B cell (primary cell): ENCODE measurements around the gene FBXL2. TPM values are rescaled to one million over a fixed set of nuclear protein-coding genes. Genes with fewer than 3 reads are reported as not detected.
"Not testable (repeated sequence)": the region's sequence is repeated elsewhere in the genome, so short reads cannot be mapped to it uniquely, and the experiment has no call there.

Experiments
- ATAC-seq: fragments of 200-7000 bp; cut with Tn5 transposase; one replicate; pipeline ENCODE4 v1.10.0; 2021; ENCODE audit warnings: low read depth, mild to moderate bottlenecking, moderate number of reproducible peaks, moderate library complexity
- CTCF ChIA-PET: fragments of 350-600 bp; sonication (Branson Sonifier 250); formaldehyde crosslinking; loops from one replicate; lab custom pipeline; 2021; ENCODE audit warnings: antibody characterized with exemption, inconsistent platforms; lab: Charles Lee
- POLR2A ChIA-PET: fragments of 350-600 bp; sonication (Branson Sonifier 250); formaldehyde crosslinking; loops from one replicate; lab custom pipeline; 2021; ENCODE audit warnings: antibody characterized with exemption; lab: Charles Lee
- DNase-seq: peaks from one replicate; pipeline ENCODE4 v3.0.0; 2013
- H2AFZ ChIP-seq: 2 replicates; pipeline ENCODE4 v1.6.1; 2012; ENCODE audit warnings: mild to moderate bottlenecking, low read depth, low read length; ENCODE audit not compliant: insufficient read depth, poor library complexity, severe bottlenecking
- H3K27ac ChIP-seq, 2 donors: 1 replicate in 1 of 2; 2 replicates in 1 of 2; pipeline ENCODE4 v1.5.1; 2012 to 2013; ENCODE audit warnings: low read length in 2 of 2, mild to moderate bottlenecking in 2 of 2, moderate library complexity in 1 of 2
- H3K27me3 ChIP-seq, 4 experiments: fragments of 200-600 bp in 1 of 4; sonication (generic) in 1 of 4; replicated peaks in 1 of 4; 1 replicate in 2 of 4; 2 replicates in 2 of 4; pipeline versions ENCODE4 v1.6.1 to v1.7.0; 2013 to 2016; ENCODE audit warnings: low read length in 3 of 4, mild to moderate bottlenecking in 2 of 4, mixed read lengths in 1 of 4, moderate library complexity in 1 of 4; ENCODE audit not compliant: insufficient read depth in 4 of 4, control insufficient read depth in 3 of 4; ENCODE audit errors: control extremely low read depth in 1 of 4
- H3K36me3 ChIP-seq, 2 experiments: replicated peaks in 1 of 2; 1 replicate in 1 of 2; 2 replicates in 1 of 2; pipeline versions ENCODE4 v1.6.1 to v1.7.1; 2013; ENCODE audit warnings: low read length in 1 of 2; ENCODE audit not compliant: insufficient read depth in 2 of 2, control insufficient read depth in 1 of 2; ENCODE audit errors: control extremely low read depth in 1 of 2, extremely low read depth in 1 of 2
- H3K4me1 ChIP-seq, 2 donors: fragments of 200-600 bp in 1 of 2; sonication (generic) in 1 of 2; 1 replicate in 1 of 2; 2 replicates in 1 of 2; pipeline versions ENCODE4 v1.5.1 to v1.6.1; 2013 to 2017; ENCODE audit warnings: low read length in 2 of 2; ENCODE audit not compliant: control insufficient read depth in 2 of 2, insufficient read depth in 2 of 2
- H3K4me2 ChIP-seq: replicated peaks from 2 replicates; pipeline ENCODE3; 2012; ENCODE audit warnings: mild to moderate bottlenecking, low read depth, low read length; ENCODE audit not compliant: poor library complexity, severe bottlenecking
- H3K4me3 ChIP-seq, 5 experiments: fragments of 200-600 bp in 1 of 5; sonication (generic) in 1 of 5; 1 replicate in 3 of 5; 2 replicates in 2 of 5; pipeline versions ENCODE4 v1.5.1 to v1.7.0; 2011 to 2016; ENCODE audit warnings: low read length in 4 of 5, mild to moderate bottlenecking in 4 of 5, low read depth in 2 of 5, control low read depth in 1 of 5, moderate library complexity in 1 of 5; ENCODE audit not compliant: insufficient read depth in 1 of 5; ENCODE audit errors: control extremely low read depth in 1 of 5, extremely low read depth in 1 of 5
- H3K79me2 ChIP-seq: fragments of 200-600 bp; sonication (generic); one replicate; pipeline ENCODE4 v1.6.0; 2016; ENCODE audit warnings: low read length; ENCODE audit not compliant: control insufficient read depth, insufficient read depth
- H3K9ac ChIP-seq: fragments of 200-600 bp; sonication (generic); 2 replicates; pipeline ENCODE4 v1.6.1; 2017; ENCODE audit warnings: mild to moderate bottlenecking, low read length, moderate library complexity
- H3K9me3 ChIP-seq, 3 donors: one replicate each; pipeline versions ENCODE4 v1.6.1 to v1.7.1; 2013; ENCODE audit warnings: low read length in 2 of 3; ENCODE audit not compliant: control insufficient read depth in 2 of 3, insufficient read depth in 1 of 3; ENCODE audit errors: control extremely low read depth in 1 of 3
- H4K20me1 ChIP-seq: 2 replicates; pipeline ENCODE4 v1.6.0; 2012; ENCODE audit warnings: mild to moderate bottlenecking, low read length; ENCODE audit not compliant: insufficient read depth, control insufficient read depth, poor library complexity, severe bottlenecking
- H3K27ac Mint-ChIP-seq: one replicate; pipeline ENCODE4 v1.8.0; 2021; ENCODE audit warnings: mixed read lengths
- H3K27me3 Mint-ChIP-seq: one replicate; pipeline ENCODE4 v1.8.0; 2021; ENCODE audit warnings: mixed read lengths
- H3K4me1 Mint-ChIP-seq: one replicate; pipeline ENCODE4 v1.8.0; 2021; ENCODE audit warnings: mixed read lengths
- H3K4me3 Mint-ChIP-seq: one replicate; pipeline ENCODE4 v1.8.0; 2021; ENCODE audit warnings: mixed read lengths
- H3K9me3 Mint-ChIP-seq: one replicate; pipeline ENCODE4 v1.8.0; 2022; ENCODE audit warnings: mixed read lengths; ENCODE audit not compliant: insufficient read depth
- EZH2 ChIP-seq: IDR thresholded peaks from 2 replicates; pipeline ENCODE4 v1.6.1; 2012; ENCODE audit warnings: borderline replicate concordance, low read depth, mild to moderate bottlenecking, moderate library complexity, low read length; ENCODE audit not compliant: insufficient read depth, poor library complexity, severe bottlenecking
- WGBS: methylation state at CpG from one replicate; pipeline ENCODE4 v1.1.5; 2013; ENCODE audit warnings: missing lambda C conversion rate; ENCODE audit not compliant: insufficient coverage; 5-methylcytosine and 5-hydroxymethylcytosine counted together
- intact Hi-C: fragments of 100-400 bp; cut with micrococcal nuclease; formaldehyde crosslinking; loops from one replicate; pipeline ENCODE4 v1.10.0; 2022
- polyA plus RNA-seq: library from polyadenylated mRNA; depleted of rRNA; stranded (reverse); fragments of >200 nt; gene quantifications from 2 replicates; pipeline ENCODE4 v1.2.3, GENCODE V29; 2012
- total RNA-seq, 2 donors: library from RNA; stranded (reverse); fragments of 120-200 nt in 1 of 2; gene quantifications; 1 replicate in 1 of 2; 2 replicates in 1 of 2; pipeline versions ENCODE4 v1.2.3 to v1.2.4, GENCODE V29; 2013 to 2022
- TF ChIP-seq, protein P1 (sequence below): fragments of 200-600 bp; IDR thresholded peaks from one replicate; pipeline ENCODE4 v1.8.0; 2022; ENCODE audit warnings: antibody characterized with exemption, mild to moderate bottlenecking

The FBXL2 gene
- total and polyA plus RNA-seq, 2 donors (not counting 1 experiment from before 2014, with no cell fraction given): 0.34 TPM; not detected in 1

- no peak overlapping the region for H2AFZ ChIP-seq
- WGBS: no CpG with 5 or more reads among the region's 2 CpGs
- peaks cover 3 to 12% (median 3%) of the 10 kb centered on the region in 3 donors for H3K9me3 ChIP-seq
- Mint-ChIP-seq H3K4me3 (no peak overlapping the region), H3K9me3 (peaks cover 12% of the 10 kb centered on the region), H3K27ac (no peak overlapping the region), H3K27me3 (peaks cover 4% of the 10 kb centered on the region), H3K4me1 (no peaks in the 10 kb centered on the region)
- H3K36me3 ChIP-seq: no peaks in the 10 kb centered on the region
- H3K4me3 ChIP-seq: no peak overlapping the region
- no peak overlapping the region for H3K9ac ChIP-seq
- no peaks in the 10 kb centered on the region for H4K20me1 ChIP-seq
- no peaks in the 10 kb centered on the region for H3K27me3 ChIP-seq
- no peak for ATAC-seq
- CTCF ChIA-PET: no interaction called here
- DNase-seq: no peak
- TF ChIP-seq EZH2: no peak
- TF ChIP-seq, protein P1, sequence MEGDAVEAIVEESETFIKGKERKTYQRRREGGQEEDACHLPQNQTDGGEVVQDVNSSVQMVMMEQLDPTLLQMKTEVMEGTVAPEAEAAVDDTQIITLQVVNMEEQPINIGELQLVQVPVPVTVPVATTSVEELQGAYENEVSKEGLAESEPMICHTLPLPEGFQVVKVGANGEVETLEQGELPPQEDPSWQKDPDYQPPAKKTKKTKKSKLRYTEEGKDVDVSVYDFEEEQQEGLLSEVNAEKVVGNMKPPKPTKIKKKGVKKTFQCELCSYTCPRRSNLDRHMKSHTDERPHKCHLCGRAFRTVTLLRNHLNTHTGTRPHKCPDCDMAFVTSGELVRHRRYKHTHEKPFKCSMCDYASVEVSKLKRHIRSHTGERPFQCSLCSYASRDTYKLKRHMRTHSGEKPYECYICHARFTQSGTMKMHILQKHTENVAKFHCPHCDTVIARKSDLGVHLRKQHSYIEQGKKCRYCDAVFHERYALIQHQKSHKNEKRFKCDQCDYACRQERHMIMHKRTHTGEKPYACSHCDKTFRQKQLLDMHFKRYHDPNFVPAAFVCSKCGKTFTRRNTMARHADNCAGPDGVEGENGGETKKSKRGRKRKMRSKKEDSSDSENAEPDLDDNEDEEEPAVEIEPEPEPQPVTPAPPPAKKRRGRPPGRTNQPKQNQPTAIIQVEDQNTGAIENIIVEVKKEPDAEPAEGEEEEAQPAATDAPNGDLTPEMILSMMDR: no peak
- intact Hi-C loops: no loop called here
- POLR2A ChIA-PET: no interaction called here
- H3K4me1 ChIP-seq: no peaks in the 10 kb centered on the region
- H3K27ac ChIP-seq: no peak overlapping the region
- no peak overlapping the region for H3K4me2 ChIP-seq
- H3K79me2 ChIP-seq: no peaks in the 10 kb centered on the region
Measured at GRCh38 chr3:33334364-33334763, 57.1 kb downstream of the FBXL2 start.

DNA sequence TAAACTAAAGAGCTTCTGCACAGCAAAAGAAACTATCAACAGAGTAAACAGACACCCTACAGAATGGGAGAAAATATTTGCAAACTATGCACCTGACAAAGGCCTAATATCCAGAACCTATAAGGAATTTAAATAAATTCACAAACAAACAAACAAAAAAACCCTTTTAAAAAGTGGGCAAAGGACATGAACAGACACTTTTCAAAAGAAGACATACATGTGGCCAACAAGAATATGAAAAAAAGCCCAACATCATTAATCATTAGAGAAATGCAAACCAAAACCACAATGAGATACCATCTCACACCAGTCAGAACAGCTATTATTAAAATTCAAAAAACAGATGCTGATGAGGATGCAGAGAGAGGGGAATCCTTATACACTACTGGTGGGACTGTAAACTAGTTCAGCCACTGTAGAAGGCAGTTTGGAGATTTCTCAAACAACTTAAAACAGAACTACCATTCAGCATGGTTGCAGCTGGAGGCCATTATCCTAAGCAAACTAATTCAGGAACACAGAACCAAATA, 61.8 kb downstream of the FBXL2 start:
- H3K27ac ChIP-seq, POLR2A ChIA-PET, ATAC-seq, H2AFZ ChIP-seq, H3K27me3 ChIP-seq, H3K36me3 ChIP-seq, H3K4me1 ChIP-seq, H3K4me2 ChIP-seq, DNase-seq, H3K9me3 ChIP-seq, H3K79me2 ChIP-seq, CTCF ChIA-PET, H3K27ac Mint-ChIP-seq, H3K4me1 Mint-ChIP-seq, H3K9me3 Mint-ChIP-seq, intact Hi-C loops, H4K20me1 ChIP-seq, H3K4me3 Mint-ChIP-seq, H3K4me3 ChIP-seq, H3K27me3 Mint-ChIP-seq, H3K9ac ChIP-seq: not testable (repeated sequence)
